NB4 (cell line): ENCODE results near the gene PLD4.

Source experiments
- DNase-seq: peaks from one replicate; pipeline ENCODE4 v3.0.0; 2010; ENCODE audit warnings: low read depth
- H3K4me3 ChIP-seq: one replicate; pipeline ENCODE4 v1.5.1; 2011; ENCODE audit warnings: mild to moderate bottlenecking, low read depth, low read length, moderate library complexity
- MAX ChIP-seq: IDR thresholded peaks from 2 replicates; pipeline ENCODE4 v1.6.1; 2011; ENCODE audit warnings: low read depth, low read length
- MYC ChIP-seq: IDR thresholded peaks from 2 replicates; pipeline ENCODE4 v1.6.1; 2011; ENCODE audit warnings: low read depth, low read length
- POLR2A ChIP-seq: IDR thresholded peaks from 2 replicates; pipeline ENCODE4 v1.6.1; 2011; ENCODE audit warnings: mild to moderate bottlenecking; ENCODE audit not compliant: insufficient read length; ENCODE audit errors: extremely low read depth
- TF ChIP-seq, protein P1 (sequence below): IDR thresholded peaks from one replicate; pipeline ENCODE4 v1.5.1; 2012; ENCODE audit warnings: low read depth, low read length

PLD4 gene

DNA sequence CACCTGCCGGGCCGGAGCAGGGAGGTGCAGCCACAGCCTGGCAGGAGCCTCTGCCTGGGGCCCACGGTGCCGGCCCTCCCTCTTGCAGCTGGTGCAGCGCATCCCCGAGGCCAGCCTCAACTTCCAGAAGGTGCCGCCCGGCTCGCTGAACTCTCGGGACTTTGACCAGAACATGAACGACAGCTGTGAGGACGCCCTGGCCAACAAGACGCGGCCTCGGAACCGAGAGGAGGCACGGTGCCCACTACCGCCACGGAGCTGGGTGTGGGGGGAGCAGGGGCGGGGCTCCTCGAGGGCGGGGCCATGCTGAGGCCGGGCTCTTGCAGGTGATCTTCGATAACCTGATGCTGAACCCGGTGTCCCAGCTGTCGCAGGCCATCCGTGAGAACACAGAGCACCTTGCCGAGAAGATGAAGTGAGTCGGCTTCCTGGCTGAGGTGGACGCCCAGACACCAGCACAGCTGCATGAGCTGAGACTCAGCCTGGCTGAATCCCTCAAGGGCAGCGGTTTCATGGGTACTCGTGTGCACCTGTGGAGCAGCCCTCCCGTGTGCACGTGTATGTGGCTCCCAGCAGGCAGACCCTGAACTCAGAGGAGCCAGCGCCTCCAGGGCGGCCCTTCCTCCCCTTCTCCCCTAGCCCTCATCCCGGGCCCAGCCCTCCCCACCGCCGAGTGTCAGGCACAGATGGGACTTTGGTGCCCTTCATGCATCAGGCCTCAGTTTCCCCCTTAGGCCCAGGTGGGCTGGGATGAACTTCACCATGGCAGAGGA is 31.1 kb upstream of the PLD4 start:
- DNase-seq, result peak; percentile 2
- TF ChIP-seq POLR2A (no peak), MYC (no peak), MAX (no peak)
- H3K4me3 ChIP-seq, result no peak overlapping the region

GRCh38 chr14:104894331-104895206 is 30.1 kb upstream of the PLD4 start:
- H3K4me3 ChIP-seq, result no peak overlapping the region
- TF ChIP-seq MAX (no peak), POLR2A (no peak), MYC (no peak)
- TF ChIP-seq, protein P1, sequence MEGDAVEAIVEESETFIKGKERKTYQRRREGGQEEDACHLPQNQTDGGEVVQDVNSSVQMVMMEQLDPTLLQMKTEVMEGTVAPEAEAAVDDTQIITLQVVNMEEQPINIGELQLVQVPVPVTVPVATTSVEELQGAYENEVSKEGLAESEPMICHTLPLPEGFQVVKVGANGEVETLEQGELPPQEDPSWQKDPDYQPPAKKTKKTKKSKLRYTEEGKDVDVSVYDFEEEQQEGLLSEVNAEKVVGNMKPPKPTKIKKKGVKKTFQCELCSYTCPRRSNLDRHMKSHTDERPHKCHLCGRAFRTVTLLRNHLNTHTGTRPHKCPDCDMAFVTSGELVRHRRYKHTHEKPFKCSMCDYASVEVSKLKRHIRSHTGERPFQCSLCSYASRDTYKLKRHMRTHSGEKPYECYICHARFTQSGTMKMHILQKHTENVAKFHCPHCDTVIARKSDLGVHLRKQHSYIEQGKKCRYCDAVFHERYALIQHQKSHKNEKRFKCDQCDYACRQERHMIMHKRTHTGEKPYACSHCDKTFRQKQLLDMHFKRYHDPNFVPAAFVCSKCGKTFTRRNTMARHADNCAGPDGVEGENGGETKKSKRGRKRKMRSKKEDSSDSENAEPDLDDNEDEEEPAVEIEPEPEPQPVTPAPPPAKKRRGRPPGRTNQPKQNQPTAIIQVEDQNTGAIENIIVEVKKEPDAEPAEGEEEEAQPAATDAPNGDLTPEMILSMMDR, result no peak
- no peak for DNase-seq

- no peak for TF ChIP-seq POLR2A
- TF ChIP-seq, protein P1, result no peak
- TF ChIP-seq MYC, result no peak
- DNase-seq, result no peak
- H3K4me3 ChIP-seq, result no peak overlapping the region
Observed at GRCh38 chr14:104895207-104895785, 29.4 kb upstream of the PLD4 start.

DNA sequence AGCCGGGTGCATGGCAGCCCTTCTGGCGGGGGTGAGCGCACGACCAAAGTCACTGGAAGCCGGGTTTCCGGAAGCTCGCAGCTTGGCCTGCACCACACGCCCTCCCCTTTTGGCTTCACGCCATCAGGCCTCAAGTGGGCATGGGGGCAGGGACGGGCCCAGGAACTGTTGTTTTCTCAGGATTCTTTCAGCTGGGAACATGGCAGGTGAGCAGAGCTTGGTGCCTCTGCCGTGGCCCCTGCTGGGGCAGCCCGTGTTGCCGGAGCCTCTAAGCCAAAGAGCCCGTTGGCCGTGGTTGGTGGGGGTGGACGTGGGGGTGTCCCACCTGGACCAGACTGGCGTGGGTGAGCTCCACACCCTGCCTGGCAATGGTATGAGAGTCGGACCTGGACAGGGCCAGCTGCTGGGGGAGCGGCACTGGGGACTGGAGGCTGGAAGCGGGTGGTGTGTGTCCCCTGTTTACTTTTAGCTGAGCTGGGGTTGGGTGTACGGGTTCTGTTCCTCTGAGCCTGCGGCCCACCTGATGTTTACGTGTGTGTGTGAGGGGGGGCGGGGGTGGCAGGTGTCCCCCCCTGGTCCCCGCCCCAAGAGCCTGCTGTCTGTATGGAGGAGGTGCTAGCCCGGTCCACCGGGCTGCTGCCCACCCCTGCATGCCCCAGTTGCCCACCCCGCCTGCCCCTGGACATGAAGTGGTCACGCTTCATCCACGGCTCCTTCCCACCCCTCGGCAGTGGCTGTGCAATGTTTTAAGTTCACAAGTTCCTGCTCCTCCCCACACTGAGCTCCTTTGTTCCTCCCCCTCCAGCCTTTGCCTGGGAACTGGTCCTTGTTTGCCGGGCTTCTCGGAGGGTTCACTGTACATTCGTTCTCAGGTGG is 28.7 kb upstream of the PLD4 start:
- peak; percentile 2 for DNase-seq

GRCh38 chr14:104897330-104898194 is 27.1 kb upstream of the PLD4 start:
- DNase-seq, result no peak
- no peak overlapping the region for H3K4me3 ChIP-seq
- TF ChIP-seq, protein P1, result no peak
- TF ChIP-seq MYC (no peak), POLR2A (no peak), MAX (no peak)

More for the DNA sequence above, 28.7 kb upstream of the PLD4 start:
- TF ChIP-seq POLR2A, result no peak
- no peak for TF ChIP-seq MAX
- TF ChIP-seq MYC, result no peak
- TF ChIP-seq, protein P1, result no peak
- H3K4me3 ChIP-seq, result no peak overlapping the region
